SIG-M5 treated with dmso at 0.1 percent for 504 hours (cell line): ENCODE data around the gene SLC16A10.
A peak's percentile ranks its signal among the peaks of the same experiment; 100 is the strongest.
"Not testable (repeated sequence)": the region's sequence is repeated elsewhere in the genome, so short reads cannot be mapped to it uniquely, and the experiment has no call there.

ENCODE experiments used
- DNase-seq: peaks from one replicate; lab custom pipeline; 2025; ENCODE audit not compliant: unreplicated experiment; lab: John Stamatoyannopoulos, UW

The SLC16A10 gene

DNA sequence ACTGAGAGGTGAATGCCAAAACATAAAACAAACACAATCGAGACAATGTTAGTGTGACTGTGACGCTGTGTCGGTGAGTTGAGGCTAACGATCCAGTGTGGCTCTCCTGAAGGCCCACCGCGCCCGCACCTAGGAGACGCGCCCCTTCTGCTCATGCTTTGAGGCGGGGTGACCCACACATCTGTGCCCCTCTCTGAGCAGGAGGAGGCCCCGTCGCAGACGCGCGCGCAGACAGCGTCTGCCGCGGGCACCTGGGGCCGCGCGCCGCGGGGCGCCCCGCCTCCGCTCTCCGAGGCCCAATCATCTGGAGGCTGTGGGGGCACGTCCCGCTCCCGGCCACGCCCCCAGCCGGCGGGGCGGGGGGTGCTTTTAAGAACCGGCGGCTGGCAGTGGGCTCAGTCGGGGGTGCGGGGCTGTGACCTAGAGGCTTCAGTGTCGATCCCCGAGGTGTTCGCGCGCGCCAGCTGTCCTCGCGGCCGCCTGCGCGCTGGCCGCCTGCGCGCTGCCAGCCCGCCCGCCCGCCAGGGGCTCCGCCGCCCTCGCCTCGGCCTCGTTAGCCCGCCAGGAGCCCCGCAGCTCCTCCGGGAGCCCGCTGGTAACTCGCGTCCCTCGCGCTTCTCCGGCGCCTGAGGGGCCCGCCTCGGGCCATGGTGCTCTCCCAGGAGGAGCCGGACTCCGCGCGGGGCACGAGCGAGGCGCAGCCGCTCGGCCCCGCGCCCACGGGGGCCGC, at the start of gene SLC16A10:
Gene SLC16A10 (plus strand): TSS at position 398 of the 730 bp plus-strand sequence. CDS start 250 bp downstream, at position 648.
- peak; percentile 55 for DNase-seq

DNA sequence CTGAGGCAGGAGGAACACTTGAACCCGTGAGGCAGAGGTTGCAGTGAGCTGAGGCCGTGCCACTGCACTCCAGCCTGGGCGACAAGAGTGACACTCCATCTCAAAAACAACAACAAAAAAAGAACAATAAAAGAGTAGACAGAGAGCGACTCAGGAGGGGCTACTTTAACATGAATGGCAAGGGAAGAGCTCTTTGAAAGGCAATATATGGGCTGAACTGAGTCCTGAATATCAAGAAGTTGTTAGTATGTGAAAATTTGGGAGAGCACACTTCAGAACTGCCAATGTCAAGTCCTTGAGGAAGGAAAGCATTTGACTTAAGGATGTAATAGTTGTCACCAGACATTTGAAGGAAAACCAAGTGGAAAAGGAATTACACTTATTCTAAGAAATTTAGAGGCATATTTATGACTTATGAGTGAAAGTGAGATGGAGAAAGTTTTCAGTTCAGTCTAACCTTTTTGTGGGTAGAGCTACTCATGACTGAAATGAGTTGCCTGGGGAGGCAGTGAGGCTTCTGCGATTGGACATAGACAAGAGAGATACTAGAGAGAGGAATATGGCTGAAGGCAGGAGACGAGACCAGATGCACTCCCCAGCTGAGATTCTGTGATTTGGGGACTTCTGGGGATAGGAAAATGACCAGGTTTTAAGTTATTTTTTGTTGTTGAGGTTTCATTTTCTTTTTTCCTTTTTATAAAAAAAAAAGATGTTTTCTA, 48.6 kb upstream of the SLC16A10 start:
- DNase-seq: no peak

DNA sequence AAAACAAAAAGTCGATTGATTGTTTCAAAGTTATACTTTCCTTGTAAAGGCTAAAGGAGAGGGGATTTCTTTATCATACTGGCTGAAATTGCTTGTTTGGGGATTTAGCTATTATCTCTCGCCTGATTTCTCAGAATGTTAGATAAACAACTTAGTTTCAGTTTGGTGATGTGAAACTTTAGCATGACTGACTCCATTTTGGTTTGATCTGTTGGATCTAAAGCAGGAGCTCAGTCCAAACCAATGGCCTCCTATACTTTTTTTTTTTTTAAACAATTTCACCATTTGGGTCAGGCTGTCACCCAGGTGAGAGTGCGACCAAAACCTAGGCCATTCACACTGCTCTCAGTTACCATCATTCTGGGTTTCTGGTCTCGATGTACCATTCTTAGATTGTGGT, 45.4 kb upstream of the SLC16A10 start:
- DNase-seq: no peak

GRCh38 chr6:111047244-111047643, 40.1 kb upstream of the SLC16A10 start:
- DNase-seq: no peak

DNA sequence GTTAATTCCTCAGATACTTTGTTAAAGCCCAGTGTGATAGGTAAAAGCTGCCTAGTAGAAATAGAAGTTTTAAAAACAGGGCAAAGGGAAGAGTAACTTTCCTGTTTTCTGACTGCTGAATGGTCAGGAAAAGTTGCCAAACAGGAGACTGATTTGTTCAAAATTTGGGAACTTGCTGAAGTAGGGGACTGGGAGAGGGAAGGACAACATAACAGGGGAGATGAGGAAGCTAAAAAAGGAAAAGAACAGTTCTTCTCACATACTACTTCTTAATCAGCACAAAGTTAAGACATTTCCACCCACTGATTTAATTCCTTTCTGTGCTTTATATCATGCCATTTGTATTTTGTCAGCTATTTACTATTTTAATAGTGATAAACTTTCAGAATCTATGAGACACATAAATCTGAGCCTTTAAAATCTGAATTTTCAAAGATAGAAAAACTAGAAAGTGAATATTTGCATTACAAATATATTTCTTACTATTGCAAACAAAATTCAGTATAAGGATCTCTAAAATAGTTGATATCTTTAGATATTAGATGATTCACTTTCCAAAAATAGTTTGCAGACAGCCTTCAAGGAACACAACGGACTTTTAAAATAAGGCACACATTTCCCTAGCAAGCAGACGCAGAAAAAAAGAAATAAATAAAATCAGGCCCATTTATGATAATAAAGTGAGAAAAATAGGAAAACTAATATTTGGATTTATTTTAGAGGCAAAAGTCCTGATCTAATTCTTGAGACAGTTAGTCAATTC, 36.9 kb upstream of the SLC16A10 start:
- DNase-seq: no peak

DNA sequence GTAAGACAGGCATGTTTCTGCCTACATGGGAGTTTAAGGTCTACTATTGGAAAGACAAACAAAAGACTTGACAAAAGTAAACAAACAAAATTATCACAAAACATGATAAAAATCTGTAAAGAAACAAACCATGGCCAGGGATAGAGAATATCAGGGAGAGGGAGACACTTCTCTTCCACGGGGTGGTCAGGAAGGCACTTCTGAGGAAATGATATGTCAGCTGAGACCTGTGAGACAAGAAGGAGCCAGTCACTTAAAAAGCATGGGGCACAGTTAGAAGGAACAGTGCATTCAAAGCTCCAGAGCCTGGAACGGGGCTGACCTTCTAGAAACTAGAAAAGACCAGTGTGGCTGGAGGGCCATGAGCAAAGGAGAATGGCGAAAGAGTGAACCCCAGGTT, 35.1 kb upstream of the SLC16A10 start:
- no peak for DNase-seq

GRCh38 chr6:111057074-111057752, 30.1 kb upstream of the SLC16A10 start:
- peak; percentile 59 for DNase-seq

DNA sequence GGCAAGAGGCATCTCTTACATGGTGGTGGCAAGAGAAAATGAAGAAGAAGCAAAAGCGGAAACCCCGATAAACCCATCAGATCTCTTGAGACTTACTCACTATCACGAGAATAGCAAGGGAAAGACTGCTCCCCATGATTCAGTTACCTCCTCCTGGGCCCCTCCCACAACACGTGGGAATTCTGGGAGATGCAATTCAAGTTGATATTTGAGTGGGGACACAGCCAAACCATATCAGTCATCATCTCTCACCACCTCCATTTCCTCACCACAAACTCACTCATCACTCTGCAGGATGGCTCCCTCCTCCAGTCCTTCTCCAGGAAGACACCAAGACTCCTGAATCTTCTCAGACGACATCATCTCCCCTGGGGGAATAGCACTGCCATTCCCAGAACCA, 25.8 kb upstream of the SLC16A10 start:
- DNase-seq: no peak

- not testable (repeated sequence) for DNase-seq
Observed at GRCh38 chr6:111061985-111062384, 25.3 kb upstream of the SLC16A10 start.

- DNase-seq: not testable (repeated sequence)
Observed at GRCh38 chr6:111062860-111063259, 24.4 kb upstream of the SLC16A10 start.

DNA sequence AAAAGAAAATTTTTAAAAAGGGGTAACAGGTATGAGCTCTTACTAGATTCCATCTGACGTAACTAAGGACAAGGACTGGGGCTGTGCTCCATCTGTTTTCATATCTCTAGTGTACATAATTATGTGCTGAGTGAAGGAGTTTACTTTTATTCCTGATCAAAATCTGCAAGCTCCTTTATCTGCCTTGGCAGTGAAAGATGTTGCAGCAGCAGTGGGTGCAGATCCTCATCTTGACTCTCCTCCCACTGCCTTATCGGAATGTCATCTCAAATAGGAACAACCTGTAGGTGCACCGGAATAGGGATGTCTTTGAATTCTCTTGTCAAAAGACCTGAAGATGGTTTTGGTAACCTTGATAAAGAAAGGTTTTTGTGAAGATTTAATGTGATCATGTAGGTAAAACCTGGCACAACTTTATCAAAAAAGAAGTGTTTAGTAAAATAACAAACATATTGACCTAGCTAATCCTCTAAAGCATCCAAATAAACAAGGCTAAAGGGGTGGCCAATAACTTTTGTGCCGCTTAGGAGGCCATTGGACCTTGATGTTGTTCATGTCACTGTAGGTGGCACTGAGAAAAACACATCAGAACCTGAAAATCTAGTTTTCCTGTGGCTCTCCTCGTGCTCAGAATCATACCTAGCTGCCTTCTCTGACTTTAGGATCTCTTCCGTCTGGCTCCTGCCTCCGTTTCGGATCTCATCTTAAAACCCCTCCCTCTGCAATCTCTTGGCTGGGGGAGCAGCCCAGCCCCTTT, 19.0 kb upstream of the SLC16A10 start:
- no peak for DNase-seq

DNA sequence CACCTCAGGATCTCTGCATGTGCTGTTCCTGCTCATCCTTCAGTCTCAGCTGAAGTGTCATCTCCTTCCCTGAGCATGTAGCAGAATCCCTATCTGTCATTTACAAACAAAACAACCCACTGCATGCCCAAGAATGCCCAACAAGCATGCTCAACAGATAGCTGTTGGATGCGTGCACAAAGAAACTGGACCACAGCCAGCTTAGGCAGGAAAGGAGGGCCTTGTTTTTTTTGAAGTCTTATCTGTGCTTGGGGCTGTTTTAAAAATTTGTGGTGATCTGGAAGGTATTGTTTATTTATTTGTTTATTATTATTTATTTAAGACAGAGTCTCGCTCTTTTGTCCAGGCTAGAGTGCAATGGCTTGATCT, 18.5 kb upstream of the SLC16A10 start:
- DNase-seq: no peak

DNA sequence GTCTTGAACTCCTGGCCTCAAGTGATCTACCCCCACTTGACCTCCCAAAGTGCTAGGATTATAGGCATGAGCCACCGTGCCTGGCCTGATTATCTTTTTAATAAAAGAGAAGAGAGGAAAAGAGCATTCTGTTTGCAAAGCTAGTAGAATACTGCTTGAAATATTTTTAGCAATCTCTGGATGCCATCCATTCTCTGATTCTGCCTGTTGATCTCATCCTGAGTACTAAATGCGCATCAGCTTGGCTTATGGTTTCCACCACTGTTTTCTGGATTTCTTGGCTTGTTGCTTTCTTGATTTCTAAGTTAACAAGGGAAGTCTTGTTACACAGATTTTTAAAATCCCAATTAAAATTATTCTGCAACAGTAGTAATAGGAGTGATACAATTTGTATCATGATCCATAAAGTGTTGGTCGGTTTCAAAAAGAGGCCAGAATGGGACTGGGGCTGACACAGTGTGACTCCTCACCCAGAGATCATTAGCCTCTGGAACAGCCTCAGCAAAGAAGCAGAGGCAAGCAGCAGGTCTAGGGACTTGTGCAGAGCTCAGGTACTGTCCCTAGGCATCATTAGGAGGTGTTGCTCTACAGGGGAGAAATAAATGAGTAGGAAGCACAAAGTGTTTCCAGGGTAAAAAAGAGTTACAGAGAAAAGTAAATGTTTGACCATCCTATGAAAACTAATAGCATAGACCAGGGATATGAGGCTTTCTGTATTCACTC, 17.8 kb upstream of the SLC16A10 start:
- DNase-seq: no peak

GRCh38 chr6:111070105-111071005, 16.9 kb upstream of the SLC16A10 start:
- DNase-seq: no peak

GRCh38 chr6:111072801-111073360, 14.4 kb upstream of the SLC16A10 start:
- DNase-seq: no peak

DNA sequence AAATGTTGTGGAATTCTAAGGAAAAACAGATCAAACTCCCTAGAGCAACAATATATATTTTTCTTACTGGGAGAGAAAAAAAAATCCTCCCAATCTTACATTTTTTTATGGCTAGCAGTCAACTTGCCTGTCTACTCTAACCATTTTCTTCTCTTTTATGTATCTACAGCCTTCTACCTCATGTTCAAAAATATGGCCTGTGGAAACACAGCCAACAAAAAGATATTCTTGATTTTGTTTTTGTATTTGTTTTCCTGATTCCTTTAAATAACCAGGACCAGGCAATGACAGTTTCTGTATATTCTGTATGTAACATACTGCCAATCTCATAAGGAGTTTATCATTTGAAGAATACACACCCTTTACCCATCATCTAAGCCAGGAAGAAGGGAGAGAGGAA, 13.0 kb upstream of the SLC16A10 start:
- DNase-seq: no peak

DNA sequence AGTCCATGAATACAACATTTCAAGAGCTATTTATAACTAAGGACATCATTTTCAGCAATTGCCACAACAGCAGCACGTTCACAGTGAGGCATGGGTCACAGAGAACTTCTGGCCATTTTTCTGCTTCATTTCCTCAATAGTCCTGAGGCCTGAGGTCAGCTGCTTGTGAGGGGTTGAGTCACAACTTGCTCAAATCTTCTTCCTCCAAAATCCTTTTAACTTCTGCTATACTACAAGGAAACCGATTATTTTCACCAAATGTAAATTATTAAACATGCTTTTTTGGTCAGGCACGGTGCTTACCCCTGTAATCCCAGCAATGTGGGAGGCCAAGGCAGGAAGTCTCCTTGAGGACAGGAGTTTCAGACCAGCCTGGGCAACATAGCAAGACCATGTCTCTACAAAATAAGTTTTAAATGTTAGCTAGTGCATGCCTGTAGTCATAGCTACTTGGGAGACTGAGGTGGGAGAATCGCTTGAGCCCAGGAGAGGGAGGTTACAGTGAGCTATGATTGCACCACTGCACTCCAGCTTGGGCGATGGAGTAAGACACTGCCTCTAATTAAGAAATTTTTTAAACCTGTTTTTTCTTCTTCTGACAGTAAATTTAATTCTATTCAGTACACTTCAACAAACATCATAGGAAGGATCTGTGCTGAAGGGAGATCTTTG, 11.1 kb upstream of the SLC16A10 start:
- DNase-seq: peak; percentile 11

GRCh38 chr6:111080698-111081097, 6.6 kb upstream of the SLC16A10 start:
- no peak for DNase-seq
